SK-N-SH treated with all-trans-retinoic acid at 6 μM for 48 hours (cell line): ENCODE results near the gene C9orf43.

ENCODE experiments used
- ATAC-seq: fragments of 200-7000 bp; cut with Tn5 transposase; 3 replicates; pipeline ENCODE4 v1.9.1; 2020; ENCODE audit warnings: mild to moderate bottlenecking, moderate library complexity
- ARNTL ChIP-seq: fragments of 450-650 bp; formaldehyde crosslinking; IDR thresholded peaks from 2 replicates; pipeline ENCODE4 v1.5.0; 2020; ENCODE audit warnings: low read depth, mild to moderate bottlenecking, moderate library complexity, borderline replicate concordance
- BACH2 ChIP-seq: fragments of 250-450 bp; sonication (Bioruptor Pico); IDR thresholded peaks from 2 replicates; pipeline ENCODE4 v1.9.0; 2021; ENCODE audit warnings: mild to moderate bottlenecking, borderline replicate concordance
- CREB5 ChIP-seq: fragments of 250-450 bp; sonication (Bioruptor Pico); IDR thresholded peaks from 2 replicates; pipeline ENCODE4 v1.5.1; 2020; ENCODE audit warnings: low read depth, mild to moderate bottlenecking, moderate library complexity
- CSDC2 ChIP-seq: fragments of 250-450 bp; sonication (Bioruptor Pico); IDR thresholded peaks from 2 replicates; pipeline ENCODE4 v1.5.0; 2020; ENCODE audit warnings: mild to moderate bottlenecking, moderate library complexity
- CSRNP3 ChIP-seq: fragments of 250-450 bp; sonication (Bioruptor Pico); IDR thresholded peaks from 2 replicates; pipeline ENCODE4 v1.5.1; 2021; ENCODE audit warnings: mild to moderate bottlenecking, moderate library complexity
- ESRRG ChIP-seq: fragments of 250-450 bp; sonication (Bioruptor Pico); IDR thresholded peaks from 2 replicates; pipeline ENCODE4 v1.6.1; 2021; ENCODE audit warnings: mild to moderate bottlenecking
- GLIS3 ChIP-seq: fragments of 250-450 bp; sonication (Bioruptor Pico); IDR thresholded peaks from 2 replicates; pipeline ENCODE4 v1.5.0; 2020; ENCODE audit warnings: mild to moderate bottlenecking, moderate library complexity
- ISL1 ChIP-seq: fragments of 250-450 bp; sonication (Bioruptor Pico); IDR thresholded peaks from 2 replicates; pipeline ENCODE4 v2.1.2; 2022; ENCODE audit warnings: mild to moderate bottlenecking, moderate library complexity
- OSR1 ChIP-seq: fragments of 250-450 bp; sonication (Bioruptor Pico); IDR thresholded peaks from 2 replicates; pipeline ENCODE4 v1.8.0; 2022; ENCODE audit warnings: moderate library complexity, mild to moderate bottlenecking, inconsistent platforms
- PATZ1 ChIP-seq: fragments of 250-450 bp; sonication (Bioruptor Pico); IDR thresholded peaks from 2 replicates; pipeline ENCODE4 v1.8.0; 2020; ENCODE audit warnings: mild to moderate bottlenecking, moderate library complexity, borderline replicate concordance
- POU6F1 ChIP-seq: fragments of 250-450 bp; sonication (Bioruptor Pico); IDR thresholded peaks from 2 replicates; pipeline ENCODE4 v1.8.0; 2021; ENCODE audit warnings: low read depth, mild to moderate bottlenecking, moderate library complexity, borderline replicate concordance
- PPARA ChIP-seq: fragments of 250-450 bp; sonication (Bioruptor Pico); IDR thresholded peaks from 2 replicates; pipeline ENCODE4 v1.5.0; 2020; ENCODE audit warnings: mild to moderate bottlenecking, borderline replicate concordance
- RARB ChIP-seq: fragments of 250-450 bp; sonication (Bioruptor Pico); IDR thresholded peaks from 2 replicates; pipeline ENCODE4 v1.8.0; 2021; ENCODE audit warnings: mild to moderate bottlenecking, moderate library complexity
- SNAI2 ChIP-seq: fragments of 250-450 bp; sonication (Bioruptor Pico); IDR thresholded peaks from 2 replicates; pipeline ENCODE4 v1.5.0; 2020; ENCODE audit warnings: mild to moderate bottlenecking, moderate library complexity
- TCF4 ChIP-seq: fragments of 250-450 bp; sonication (Bioruptor Pico); IDR thresholded peaks from 2 replicates; pipeline ENCODE4 v1.8.0; 2021; ENCODE audit warnings: mild to moderate bottlenecking, moderate library complexity, borderline replicate concordance
- TOX ChIP-seq: fragments of 250-450 bp; sonication (Bioruptor Pico); IDR thresholded peaks from 2 replicates; pipeline ENCODE4 v1.8.0; 2021; ENCODE audit warnings: mild to moderate bottlenecking, moderate library complexity, borderline replicate concordance
- ZC3H10 ChIP-seq: fragments of 250-450 bp; sonication (Bioruptor Pico); IDR thresholded peaks from 2 replicates; pipeline ENCODE4 v1.5.1; 2021; ENCODE audit warnings: mild to moderate bottlenecking, moderate library complexity
- ZFP3 ChIP-seq: fragments of 250-450 bp; sonication (Bioruptor Pico); IDR thresholded peaks from 2 replicates; pipeline ENCODE4 v1.5.0; 2020; ENCODE audit warnings: mild to moderate bottlenecking, moderate library complexity
- ZFP30 ChIP-seq: fragments of 450-650 bp; formaldehyde crosslinking; IDR thresholded peaks from 2 replicates; pipeline ENCODE4 v1.5.0; 2022; ENCODE audit warnings: mild to moderate bottlenecking, moderate library complexity
- ZNF565 ChIP-seq: fragments of 450-650 bp; formaldehyde crosslinking; conservative IDR thresholded peaks from 2 replicates; pipeline ENCODE4 v1.5.0; 2020; ENCODE audit warnings: low read depth, mild to moderate bottlenecking, moderate library complexity
- ZNF70 ChIP-seq: fragments of 450-650 bp; formaldehyde crosslinking; IDR thresholded peaks from 2 replicates; pipeline ENCODE4 v1.5.0; 2020; ENCODE audit warnings: mild to moderate bottlenecking, moderate library complexity
- ZNF8 ChIP-seq: fragments of 450-650 bp; formaldehyde crosslinking; IDR thresholded peaks from 2 replicates; pipeline ENCODE4 v1.5.0; 2020; ENCODE audit warnings: mild to moderate bottlenecking, moderate library complexity

C9orf43 gene

GRCh38 chr9:113444736-113445135, 34.2 kb downstream of the C9orf43 start:
- TF ChIP-seq ZC3H10, result no peak
- TF ChIP-seq CSDC2 (CRISPR knock-in tag), result no peak
- no peak for TF ChIP-seq RARB (CRISPR knock-in tag)
- TF ChIP-seq ESRRG, result no peak
- TF ChIP-seq ARNTL (CRISPR knock-in tag), result no peak
- no peak for TF ChIP-seq SNAI2 (CRISPR knock-in tag)
- no peak for TF ChIP-seq PATZ1 (CRISPR knock-in tag)
- no peak for TF ChIP-seq ZFP30
- TF ChIP-seq ZFP3 (CRISPR knock-in tag), result no peak
- no peak for TF ChIP-seq ZNF8 (CRISPR knock-in tag)
- TF ChIP-seq CREB5 (CRISPR knock-in tag), result no peak
- TF ChIP-seq BACH2 (CRISPR knock-in tag), result no peak
- TF ChIP-seq POU6F1, result no peak
- TF ChIP-seq CSRNP3 (CRISPR knock-in tag), result no peak
- no peak for TF ChIP-seq ZNF565 (CRISPR knock-in tag)
- TF ChIP-seq PPARA, result no peak
- no peak for TF ChIP-seq OSR1 (CRISPR knock-in tag)
- TF ChIP-seq TCF4 (CRISPR knock-in tag), result no peak
- ATAC-seq, result no peak

- ATAC-seq, result peak; percentile 63
- TF ChIP-seq GLIS3 (CRISPR knock-in tag) (no peak), TOX (CRISPR knock-in tag) (no peak), ESRRG (no peak), SNAI2 (CRISPR knock-in tag) (no peak), PPARA (no peak), CSDC2 (CRISPR knock-in tag) (no peak), ZNF565 (CRISPR knock-in tag) (no peak), ZC3H10 (no peak), BACH2 (CRISPR knock-in tag) (no peak), ZNF8 (CRISPR knock-in tag) (no peak), ZNF70 (CRISPR knock-in tag) (no peak), PATZ1 (CRISPR knock-in tag) (no peak), POU6F1 (no peak), OSR1 (CRISPR knock-in tag) (no peak), TCF4 (CRISPR knock-in tag) (no peak), ZFP30 (no peak), ZFP3 (CRISPR knock-in tag) (no peak), ISL1 (CRISPR knock-in tag) (no peak)
Measured at GRCh38 chr9:113446323-113446740, 35.8 kb downstream of the C9orf43 start.
